GM19328 (cell line): ENCODE results near the gene FBXO4.
"Not testable (repeated sequence)": the region's sequence is repeated elsewhere in the genome, so short reads cannot be mapped to it uniquely, and the experiment has no call there.

Experiments used
- ATAC-seq: cut with Tn5 transposase; IDR thresholded peaks from one replicate; pipeline ENCODE4 v1.9.1; 2021; ENCODE audit warnings: mild to moderate bottlenecking, moderate library complexity; ENCODE audit not compliant: unreplicated experiment

The FBXO4 gene

GRCh38 chr5:41921874-41922273 lies 3.2 kb upstream of the FBXO4 start:
- ATAC-seq = no peak

- ATAC-seq = no peak
Observed at GRCh38 chr5:41924526-41924871, 582 bp upstream of the FBXO4 start.

GRCh38 chr5:41925555-41925951 lies 472 bp downstream of the FBXO4 start:
- ATAC-seq = peak; percentile 25

GRCh38 chr5:41927604-41928003 lies 2.5 kb downstream of the FBXO4 start:
- ATAC-seq = no peak

GRCh38 chr5:41929035-41929434 lies 4.0 kb downstream of the FBXO4 start:
- ATAC-seq = no peak

- ATAC-seq = no peak
Observed at GRCh38 chr5:41932770-41933169, 7.7 kb downstream of the FBXO4 start.

- no peak for ATAC-seq
Observed at GRCh38 chr5:41935544-41935943, 10.5 kb downstream of the FBXO4 start.

GRCh38 chr5:41940641-41941040 lies 15.6 kb downstream of the FBXO4 start:
- no peak for ATAC-seq

- ATAC-seq = not testable (repeated sequence)
Observed at GRCh38 chr5:41945332-41945955, 20.4 kb downstream of the FBXO4 start.

- ATAC-seq = no peak
Observed at GRCh38 chr5:41951224-41951623, 26.1 kb downstream of the FBXO4 start.

- no peak for ATAC-seq
Observed at GRCh38 chr5:41954286-41954685, 29.2 kb downstream of the FBXO4 start.

- ATAC-seq = no peak
Observed at GRCh38 chr5:41955432-41956024, 30.4 kb downstream of the FBXO4 start.

- ATAC-seq = no peak
Observed at GRCh38 chr5:41956943-41957342, 31.9 kb downstream of the FBXO4 start.

- no peak for ATAC-seq
Observed at GRCh38 chr5:41960481-41960880, 35.4 kb downstream of the FBXO4 start.

- ATAC-seq = no peak
Observed at GRCh38 chr5:41961736-41962135, 36.7 kb downstream of the FBXO4 start.

GRCh38 chr5:41962491-41962890 lies 37.4 kb downstream of the FBXO4 start:
- ATAC-seq = no peak

- ATAC-seq = no peak
Observed at GRCh38 chr5:41966401-41967105, 41.5 kb downstream of the FBXO4 start.

GRCh38 chr5:41967401-41967800 lies 42.3 kb downstream of the FBXO4 start:
- no peak for ATAC-seq

GRCh38 chr5:41968153-41968723 lies 43.2 kb downstream of the FBXO4 start:
- ATAC-seq = no peak

- no peak for ATAC-seq
Observed at GRCh38 chr5:41973087-41973486, 48.0 kb downstream of the FBXO4 start.

GRCh38 chr5:41973887-41974286 lies 48.8 kb downstream of the FBXO4 start:
- no peak for ATAC-seq

- no peak for ATAC-seq
Observed at GRCh38 chr5:41978676-41979075, 53.6 kb downstream of the FBXO4 start.
